ENCODE results near the gene CCDC93. TPM values are rescaled to one million over a fixed set of nuclear protein-coding genes. Genes with fewer than 3 reads are reported as not detected.
A peak's percentile ranks its signal among the peaks of the same experiment; 100 is the strongest.

Gene CCDC93
- polyA plus RNA-seq, 2 of the 4 experiments (the other 2 are of a cell fraction) = 14.4 to 17.8 TPM

DNA sequence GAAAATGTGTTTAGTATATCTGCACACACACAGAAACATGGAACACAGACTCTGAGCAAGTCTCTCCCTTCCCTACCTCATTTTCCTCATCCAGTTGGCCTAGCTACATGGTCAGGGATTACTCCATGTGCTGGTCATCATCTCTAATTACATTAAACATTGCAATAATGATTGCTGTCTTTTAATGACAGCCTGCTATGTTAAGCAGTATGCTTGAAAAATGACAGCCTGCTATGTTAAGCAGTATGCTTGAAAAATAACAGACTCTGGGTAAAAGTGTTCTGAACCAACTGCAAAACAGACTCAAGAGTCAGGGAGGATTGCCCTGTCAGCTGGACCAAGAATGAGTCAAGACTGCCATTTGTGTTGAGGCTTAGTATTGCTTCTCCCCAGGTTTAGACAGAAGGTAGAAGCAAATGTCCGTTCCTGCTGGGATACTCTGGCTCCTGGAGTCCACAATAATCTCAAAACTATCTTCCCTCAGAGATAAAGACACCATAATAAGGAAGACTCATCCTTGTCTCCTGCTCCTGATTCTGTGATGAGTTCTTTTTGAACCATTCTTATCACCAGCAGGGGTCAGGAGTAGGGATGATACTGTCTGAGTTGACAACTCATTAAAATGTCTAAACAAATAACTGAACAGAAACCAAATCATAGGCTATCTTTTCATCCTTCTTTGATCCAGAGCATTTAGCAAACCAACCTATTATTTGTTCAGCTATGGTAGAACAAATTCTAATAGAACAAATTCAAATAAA is 57.7 kb downstream of the CCDC93 start:
- DNase-seq (ENCODE audit: low read depth in 1 of 2, low spot score in 1 of 2) (peak in 1 of 2 experiments; percentile 14), ATAC-seq (peak in 1 of 2 experiments; percentile 59; a peak in 2 of 6 replicates), FAIRE-seq (no peak)
- peaks cover 18% of the 10 kb centered on the region for H3K4me1 ChIP-seq
- H3K4me2 ChIP-seq = no peak overlapping the region
- no peaks in the 10 kb centered on the region for H3K9me3 ChIP-seq
- H3K27ac ChIP-seq = no peak overlapping the region
- ChIA-PET POLR2A (no interaction called here), CTCF (interaction anchor here (0.8 to 5.9 kb wide), 7 partner anchors 12 to 141 kb away, joined by 3 to 51 read pairs (median 3); partner anchors contain the start of gene DDX18)
- TF ChIP-seq, protein P1, sequence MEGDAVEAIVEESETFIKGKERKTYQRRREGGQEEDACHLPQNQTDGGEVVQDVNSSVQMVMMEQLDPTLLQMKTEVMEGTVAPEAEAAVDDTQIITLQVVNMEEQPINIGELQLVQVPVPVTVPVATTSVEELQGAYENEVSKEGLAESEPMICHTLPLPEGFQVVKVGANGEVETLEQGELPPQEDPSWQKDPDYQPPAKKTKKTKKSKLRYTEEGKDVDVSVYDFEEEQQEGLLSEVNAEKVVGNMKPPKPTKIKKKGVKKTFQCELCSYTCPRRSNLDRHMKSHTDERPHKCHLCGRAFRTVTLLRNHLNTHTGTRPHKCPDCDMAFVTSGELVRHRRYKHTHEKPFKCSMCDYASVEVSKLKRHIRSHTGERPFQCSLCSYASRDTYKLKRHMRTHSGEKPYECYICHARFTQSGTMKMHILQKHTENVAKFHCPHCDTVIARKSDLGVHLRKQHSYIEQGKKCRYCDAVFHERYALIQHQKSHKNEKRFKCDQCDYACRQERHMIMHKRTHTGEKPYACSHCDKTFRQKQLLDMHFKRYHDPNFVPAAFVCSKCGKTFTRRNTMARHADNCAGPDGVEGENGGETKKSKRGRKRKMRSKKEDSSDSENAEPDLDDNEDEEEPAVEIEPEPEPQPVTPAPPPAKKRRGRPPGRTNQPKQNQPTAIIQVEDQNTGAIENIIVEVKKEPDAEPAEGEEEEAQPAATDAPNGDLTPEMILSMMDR (IDR thresholded peaks at IDR 0.05) = peak; percentile 25; the same call in 2 of the 3 replicates
- 0 out of 5 replicates have a peak, but pooled peaks of 1 of the 2 experiments have one; percentile 22 for TF ChIP-seq RAD21 (conservative IDR thresholded peaks at IDR 0.05 in 1 of 2, IDR thresholded peaks at IDR 0.05 in 1 of 2)
- TF ChIP-seq SMC3 (IDR thresholded peaks at IDR 0.05) = 0 out of 3 replicates have a peak, but pooled peaks have one; percentile 18
- TF ChIP-seq, protein P2, sequence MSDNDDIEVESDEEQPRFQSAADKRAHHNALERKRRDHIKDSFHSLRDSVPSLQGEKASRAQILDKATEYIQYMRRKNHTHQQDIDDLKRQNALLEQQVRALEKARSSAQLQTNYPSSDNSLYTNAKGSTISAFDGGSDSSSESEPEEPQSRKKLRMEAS (IDR thresholded peaks at IDR 0.05) = no peak
- H3K4me3 ChIP-seq = no peak overlapping the region
- WGBS (ENCODE audit: missing lambda C conversion rate) = 88% methylated on average over 1 of the region's 1 CpG

DNA sequence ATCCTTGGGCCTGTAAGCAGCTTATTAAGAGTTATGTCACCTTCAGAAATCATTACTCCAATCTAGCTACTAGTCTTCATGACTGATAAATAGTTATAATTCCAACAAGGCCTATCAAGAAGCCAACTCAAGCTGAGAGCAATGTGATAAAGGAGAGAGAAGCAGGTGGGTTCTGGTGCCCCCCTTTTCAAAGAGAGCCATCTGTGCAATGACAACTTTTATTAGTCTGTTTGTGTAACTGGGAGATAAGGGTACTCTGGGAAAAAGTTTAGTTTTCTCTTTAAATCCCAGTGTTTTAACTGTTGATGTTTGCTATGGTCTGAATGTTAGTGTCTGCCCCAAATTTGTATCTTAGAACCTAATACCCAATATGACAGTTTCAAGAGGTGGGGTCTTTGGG is 60.6 kb downstream of the CCDC93 start:
- Histone ChIP-seq H3K27ac (no peak overlapping the region), H3K9me3 (no peaks in the 10 kb centered on the region), H3K4me3 (no peak overlapping the region), H3K4me1 (peaks cover 10% of the 10 kb centered on the region), H3K4me2 (no peak overlapping the region)
- ATAC-seq = no peak
- no peak for DNase-seq (ENCODE audit: low read depth in 1 of 2, low spot score in 1 of 2)
- no peak for FAIRE-seq
- TF ChIP-seq EP300 (IDR thresholded peaks at IDR 0.05) (no peak), EHF (CRISPR knock-in tag; IDR thresholded peaks at IDR 0.05) (no peak), JUNB (IDR thresholded peaks at IDR 0.05) (no peak), HOXB13 (CRISPR knock-in tag; IDR thresholded peaks at IDR 0.05; ENCODE audit: low read depth) (no peak), CEBPB (IDR thresholded peaks at IDR 0.05) (no peak), ZC3H11A (IDR thresholded peaks at IDR 0.05) (no peak), ZFP36 (IDR thresholded peaks at IDR 0.05; ENCODE audit: borderline replicate concordance, partially characterized antibody) (no peak), KDM5A (IDR thresholded peaks at IDR 0.05) (no peak), CBX2 (IDR thresholded peaks at IDR 0.05; ENCODE audit: borderline replicate concordance, low read depth) (no peak), NPAS2 (CRISPR knock-in tag; IDR thresholded peaks at IDR 0.05; ENCODE audit: borderline replicate concordance) (no peak), KDM1A (IDR thresholded peaks at IDR 0.05; ENCODE audit: low read depth) (no peak), NFE2L2 (conservative IDR thresholded peaks at IDR 0.05; ENCODE audit: low read length) (no peak), ZSCAN20 (CRISPR knock-in tag; IDR thresholded peaks at IDR 0.05) (no peak), POLR2AphosphoS2 (conservative IDR thresholded peaks at IDR 0.05; ENCODE audit: low read length) (no peak), RAD21 (conservative IDR thresholded peaks at IDR 0.05 in 1 of 2, IDR thresholded peaks at IDR 0.05 in 1 of 2) (no peak), CHD4 (IDR thresholded peaks at IDR 0.05; ENCODE audit: borderline replicate concordance) (no peak), MAZ (IDR thresholded peaks at IDR 0.05; ENCODE audit: borderline replicate concordance, low read depth, low read length) (no peak), RNF2 (IDR thresholded peaks at IDR 0.05; ENCODE audit: borderline replicate concordance, low read depth) (no peak), SREBF2 (IDR thresholded peaks at IDR 0.05) (no peak)
- TF ChIP-seq, protein P3, sequence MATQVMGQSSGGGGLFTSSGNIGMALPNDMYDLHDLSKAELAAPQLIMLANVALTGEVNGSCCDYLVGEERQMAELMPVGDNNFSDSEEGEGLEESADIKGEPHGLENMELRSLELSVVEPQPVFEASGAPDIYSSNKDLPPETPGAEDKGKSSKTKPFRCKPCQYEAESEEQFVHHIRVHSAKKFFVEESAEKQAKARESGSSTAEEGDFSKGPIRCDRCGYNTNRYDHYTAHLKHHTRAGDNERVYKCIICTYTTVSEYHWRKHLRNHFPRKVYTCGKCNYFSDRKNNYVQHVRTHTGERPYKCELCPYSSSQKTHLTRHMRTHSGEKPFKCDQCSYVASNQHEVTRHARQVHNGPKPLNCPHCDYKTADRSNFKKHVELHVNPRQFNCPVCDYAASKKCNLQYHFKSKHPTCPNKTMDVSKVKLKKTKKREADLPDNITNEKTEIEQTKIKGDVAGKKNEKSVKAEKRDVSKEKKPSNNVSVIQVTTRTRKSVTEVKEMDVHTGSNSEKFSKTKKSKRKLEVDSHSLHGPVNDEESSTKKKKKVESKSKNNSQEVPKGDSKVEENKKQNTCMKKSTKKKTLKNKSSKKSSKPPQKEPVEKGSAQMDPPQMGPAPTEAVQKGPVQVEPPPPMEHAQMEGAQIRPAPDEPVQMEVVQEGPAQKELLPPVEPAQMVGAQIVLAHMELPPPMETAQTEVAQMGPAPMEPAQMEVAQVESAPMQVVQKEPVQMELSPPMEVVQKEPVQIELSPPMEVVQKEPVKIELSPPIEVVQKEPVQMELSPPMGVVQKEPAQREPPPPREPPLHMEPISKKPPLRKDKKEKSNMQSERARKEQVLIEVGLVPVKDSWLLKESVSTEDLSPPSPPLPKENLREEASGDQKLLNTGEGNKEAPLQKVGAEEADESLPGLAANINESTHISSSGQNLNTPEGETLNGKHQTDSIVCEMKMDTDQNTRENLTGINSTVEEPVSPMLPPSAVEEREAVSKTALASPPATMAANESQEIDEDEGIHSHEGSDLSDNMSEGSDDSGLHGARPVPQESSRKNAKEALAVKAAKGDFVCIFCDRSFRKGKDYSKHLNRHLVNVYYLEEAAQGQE (IDR thresholded peaks at IDR 0.05) = no peak
- CTCF ChIA-PET = no interaction called here
- POLR2A ChIA-PET = no interaction called here
